Measurements from ENCODE around the gene CBFA2T3.

DNA sequence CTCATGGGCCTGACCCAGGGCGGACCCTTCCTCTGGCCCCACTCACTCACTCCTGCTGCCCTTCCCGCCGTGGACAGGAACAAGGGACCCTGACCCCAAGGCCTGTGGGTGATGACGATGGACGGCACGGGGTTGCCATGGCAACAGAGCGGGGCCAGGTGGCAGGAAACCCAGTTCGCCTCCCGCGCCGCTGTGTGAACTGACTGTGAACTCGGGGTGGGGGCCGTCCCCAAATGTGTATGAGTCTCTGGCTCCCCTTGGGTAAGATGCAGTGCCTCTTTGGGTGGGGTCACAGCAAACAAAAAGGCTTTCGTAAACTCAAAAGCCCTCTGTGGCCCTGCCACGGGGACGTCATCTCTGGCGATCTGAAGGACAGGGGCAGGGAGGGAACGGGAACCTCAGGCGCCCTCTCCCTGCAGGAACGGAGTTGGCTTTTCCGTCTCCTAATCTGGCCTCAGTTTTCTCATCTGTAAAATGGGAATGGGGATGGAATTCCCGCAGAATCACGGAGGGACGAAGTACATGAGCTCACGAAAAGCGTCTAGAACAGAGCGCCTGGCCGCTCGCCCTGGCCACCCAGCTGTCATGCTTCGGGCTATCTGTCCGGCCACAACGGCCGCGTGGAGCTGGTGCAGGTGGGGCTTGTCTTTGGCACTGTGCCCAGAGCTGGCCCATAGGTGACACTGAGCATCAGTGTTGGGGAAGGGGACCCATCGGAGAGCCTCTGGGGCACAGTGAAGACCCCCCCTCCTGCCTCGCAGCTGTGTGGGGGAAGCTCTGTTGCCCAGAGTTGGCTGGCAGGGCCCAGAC is 65.7 kb downstream of the CBFA2T3 start:
- no peak for TF ChIP-seq POLR2A (IDR thresholded peaks at IDR 0.05)
- TF ChIP-seq, protein P1, sequence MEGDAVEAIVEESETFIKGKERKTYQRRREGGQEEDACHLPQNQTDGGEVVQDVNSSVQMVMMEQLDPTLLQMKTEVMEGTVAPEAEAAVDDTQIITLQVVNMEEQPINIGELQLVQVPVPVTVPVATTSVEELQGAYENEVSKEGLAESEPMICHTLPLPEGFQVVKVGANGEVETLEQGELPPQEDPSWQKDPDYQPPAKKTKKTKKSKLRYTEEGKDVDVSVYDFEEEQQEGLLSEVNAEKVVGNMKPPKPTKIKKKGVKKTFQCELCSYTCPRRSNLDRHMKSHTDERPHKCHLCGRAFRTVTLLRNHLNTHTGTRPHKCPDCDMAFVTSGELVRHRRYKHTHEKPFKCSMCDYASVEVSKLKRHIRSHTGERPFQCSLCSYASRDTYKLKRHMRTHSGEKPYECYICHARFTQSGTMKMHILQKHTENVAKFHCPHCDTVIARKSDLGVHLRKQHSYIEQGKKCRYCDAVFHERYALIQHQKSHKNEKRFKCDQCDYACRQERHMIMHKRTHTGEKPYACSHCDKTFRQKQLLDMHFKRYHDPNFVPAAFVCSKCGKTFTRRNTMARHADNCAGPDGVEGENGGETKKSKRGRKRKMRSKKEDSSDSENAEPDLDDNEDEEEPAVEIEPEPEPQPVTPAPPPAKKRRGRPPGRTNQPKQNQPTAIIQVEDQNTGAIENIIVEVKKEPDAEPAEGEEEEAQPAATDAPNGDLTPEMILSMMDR (IDR thresholded peaks at IDR 0.05): no peak
